ENCODE measurements around the gene LRRC51. TPM values are rescaled to one million over a fixed set of nuclear protein-coding genes. Genes with fewer than 3 reads are reported as not detected.
"Not testable (repeated sequence)": the region's sequence is repeated elsewhere in the genome, so short reads cannot be mapped to it uniquely, and the experiment has no call there.

Gene LRRC51
- total RNA-seq, 1 donor from 2014 or later = 4.4 TPM

GRCh38 chr11:72129381-72129780 lies 48.7 kb downstream of the LRRC51 start:
- H3K4me2 ChIP-seq (ENCODE audit: low read length) = no peak overlapping the region
- no peak overlapping the region for H3K4me3 ChIP-seq (ENCODE audit: insufficient read depth, low read depth, low read length)
- H3K27ac ChIP-seq (ENCODE audit: low read depth, low read length) = no peak overlapping the region
- FAIRE-seq (no peak), DNase-seq (ENCODE audit: low read depth) (no peak)
- Mint-ChIP-seq H3K4me3 (ENCODE audit: unreplicated experiment) (no peak overlapping the region), H3K9me3 (ENCODE audit: unreplicated experiment) (peaks cover 23% of the 10 kb centered on the region), H3K4me1 (ENCODE audit: low read depth, unreplicated experiment) (no peaks in the 10 kb centered on the region), H3K27ac (ENCODE audit: unreplicated experiment) (no peak overlapping the region), H3K36me3 (ENCODE audit: low read depth, unreplicated experiment) (peaks cover under 1% of the 10 kb centered on the region), H3K27me3 (ENCODE audit: low read depth, unreplicated experiment) (peaks cover 36% of the 10 kb centered on the region)
- no peak overlapping the region for H3K9ac ChIP-seq (ENCODE audit: low read length)
- no peaks in the 10 kb centered on the region for H3K79me2 ChIP-seq (ENCODE audit: insufficient read depth, low read length)
- no peaks in the 10 kb centered on the region for H3K4me1 ChIP-seq (ENCODE audit: insufficient read depth, low read length)
- H2AFZ ChIP-seq (ENCODE audit: low read depth, low read length) = no peak overlapping the region
- H3K36me3 ChIP-seq (ENCODE audit: insufficient read depth, low read length) = no peaks in the 10 kb centered on the region
- H3K9me3 ChIP-seq (ENCODE audit: insufficient read depth, low read depth, low read length) = peaks cover 9% of the 10 kb centered on the region
- no peaks in the 10 kb centered on the region for H4K20me1 ChIP-seq (ENCODE audit: insufficient read depth, low read length)
- H3K27me3 ChIP-seq (ENCODE audit: insufficient read depth, low read length) = peaks cover 11% of the 10 kb centered on the region
- TF ChIP-seq EZH2 (IDR thresholded peaks at IDR 0.05; ENCODE audit: insufficient read depth, low read length) = no peak
- TF ChIP-seq CTCF (IDR thresholded peaks at IDR 0.05; ENCODE audit: insufficient read depth, low read depth, low read length) = no peak

- H3K27ac Mint-ChIP-seq (ENCODE audit: unreplicated experiment) = no peak overlapping the region
- Histone ChIP-seq H3K36me3 (ENCODE audit: insufficient read depth, low read length) (no peaks in the 10 kb centered on the region), H3K4me3 (ENCODE audit: insufficient read depth, low read depth, low read length) (no peak overlapping the region), H3K79me2 (ENCODE audit: insufficient read depth, low read length) (no peaks in the 10 kb centered on the region), H3K9me3 (ENCODE audit: insufficient read depth, low read depth, low read length) (peaks cover 6% of the 10 kb centered on the region), H3K4me2 (ENCODE audit: low read length) (no peak overlapping the region), H2AFZ (ENCODE audit: low read depth, low read length) (no peak overlapping the region), H3K27me3 (ENCODE audit: insufficient read depth, low read length) (peaks cover 11% of the 10 kb centered on the region), H3K27ac (ENCODE audit: low read depth, low read length) (no peak overlapping the region), H4K20me1 (ENCODE audit: insufficient read depth, low read length) (no peaks in the 10 kb centered on the region), H3K4me1 (ENCODE audit: insufficient read depth, low read length) (no peaks in the 10 kb centered on the region), H3K9ac (ENCODE audit: low read length) (no peak overlapping the region)
- no peak for TF ChIP-seq EZH2 (IDR thresholded peaks at IDR 0.05; ENCODE audit: insufficient read depth, low read length)
- no peak for TF ChIP-seq CTCF (IDR thresholded peaks at IDR 0.05; ENCODE audit: insufficient read depth, low read depth, low read length)
- FAIRE-seq (no peak), DNase-seq (ENCODE audit: low read depth) (no peak)
- H3K9me3 Mint-ChIP-seq (ENCODE audit: unreplicated experiment) = peaks cover 18% of the 10 kb centered on the region
- H3K27me3 Mint-ChIP-seq (ENCODE audit: low read depth, unreplicated experiment) = peaks cover 38% of the 10 kb centered on the region
- H3K4me1 Mint-ChIP-seq (ENCODE audit: low read depth, unreplicated experiment) = no peaks in the 10 kb centered on the region
- H3K4me3 Mint-ChIP-seq (ENCODE audit: unreplicated experiment) = no peak overlapping the region
- no peaks in the 10 kb centered on the region for H3K36me3 Mint-ChIP-seq (ENCODE audit: low read depth, unreplicated experiment)
These were observed 52.0 kb downstream of the LRRC51 start for GRCh38 chr11:72132646-72133045.

- not testable (repeated sequence) for H3K36me3 ChIP-seq (ENCODE audit: insufficient read depth, low read length); DNase-seq (ENCODE audit: low read depth); H3K4me1 Mint-ChIP-seq (ENCODE audit: low read depth, unreplicated experiment); H3K36me3 Mint-ChIP-seq (ENCODE audit: low read depth, unreplicated experiment); H3K79me2 ChIP-seq (ENCODE audit: insufficient read depth, low read length); H3K4me3 Mint-ChIP-seq (ENCODE audit: unreplicated experiment); H4K20me1 ChIP-seq (ENCODE audit: insufficient read depth, low read length); H3K27ac Mint-ChIP-seq (ENCODE audit: unreplicated experiment); FAIRE-seq; H3K27me3 ChIP-seq (ENCODE audit: insufficient read depth, low read length); H3K4me2 ChIP-seq (ENCODE audit: low read length); H3K4me1 ChIP-seq (ENCODE audit: insufficient read depth, low read length); H3K9ac ChIP-seq (ENCODE audit: low read length); H3K4me3 ChIP-seq (ENCODE audit: insufficient read depth, low read depth, low read length); H3K9me3 ChIP-seq (ENCODE audit: insufficient read depth, low read depth, low read length); H3K9me3 Mint-ChIP-seq (ENCODE audit: unreplicated experiment)
- peaks cover 28% of the 10 kb centered on the region for H3K27me3 Mint-ChIP-seq (ENCODE audit: low read depth, unreplicated experiment)
- peak within 1 kb of the TSS; percentile 2 for H3K27ac ChIP-seq (ENCODE audit: low read depth, low read length)
- H2AFZ ChIP-seq (ENCODE audit: low read depth, low read length) = peak within 1 kb of the TSS; percentile 21
These were observed 54.8 kb downstream of the LRRC51 start, which contains the start of gene FOLR3 for GRCh38 chr11:72135473-72135872. Gene FOLR3 (plus strand): TSS chr11:72135725. CDS start chr11:72135953, 228 bp downstream.
